Activated T-cell treated with anti-CD3 and anti-CD28 coated beads, Interleukin-2, amount 50 U/mL, for 48 hours (primary cell): ENCODE data around the gene PCDHB15.
"Not testable (repeated sequence)": the region's sequence is repeated elsewhere in the genome, so short reads cannot be mapped to it uniquely, and the experiment has no call there.

Experiments used
- DNase-seq, 2 experiments: peaks; one replicate each; pipeline ENCODE4 v3.0.0-alpha.2; 2020

The PCDHB15 gene

GRCh38 chr5:141245250-141245717 is at the start of gene PCDHB15:
PCDHB15 (plus strand) TSS chr5:141245395; CDS start chr5:141245579, 184 bp downstream.
- DNase-seq, result peak in 1 of 2 experiments; percentile 25

DNA sequence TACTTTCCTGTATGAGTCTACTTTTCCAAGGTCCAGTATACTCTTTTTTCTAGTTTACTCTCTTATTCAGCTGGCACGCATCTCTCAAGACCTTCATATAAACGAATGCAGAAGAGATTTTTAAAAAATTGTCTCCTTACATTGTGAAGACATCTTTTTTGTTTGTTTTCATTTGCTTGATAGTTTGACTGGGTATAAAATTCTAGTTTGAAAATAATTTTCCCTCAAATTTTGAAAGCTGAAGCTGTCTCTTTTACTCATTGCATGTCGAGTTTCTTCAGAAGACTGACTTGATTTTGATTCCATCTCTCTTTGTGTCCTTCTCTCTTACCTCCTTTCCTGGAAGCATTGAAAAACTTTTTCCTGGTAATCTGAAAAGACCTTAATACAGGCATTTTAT is 48.8 kb upstream of the PCDHB15 start:
- no peak for DNase-seq

- no peak for DNase-seq
Measured at GRCh38 chr5:141199359-141200235, 45.6 kb upstream of the PCDHB15 start, which contains the start of gene PCDHB11. PCDHB11 (plus strand) TSS chr5:141199627; CDS start chr5:141199775, 148 bp downstream.

DNA sequence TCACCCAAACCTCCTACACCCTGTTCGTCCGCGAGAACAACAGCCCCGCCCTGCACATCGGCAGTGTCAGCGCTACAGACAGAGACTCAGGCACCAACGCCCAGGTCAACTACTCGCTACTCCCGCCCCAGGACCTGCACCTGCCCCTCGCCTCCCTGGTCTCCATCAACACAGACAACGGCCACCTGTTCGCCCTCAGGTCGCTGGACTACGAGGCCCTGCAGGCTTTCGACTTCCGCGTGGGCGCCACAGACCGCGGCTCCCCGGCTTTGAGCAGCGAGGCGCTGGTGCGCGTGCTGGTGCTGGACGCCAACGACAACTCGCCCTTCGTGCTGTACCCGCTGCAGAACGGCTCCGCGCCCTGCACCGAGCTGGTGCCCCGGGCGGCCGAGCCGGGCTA is 44.1 kb upstream of the PCDHB15 start:
- not testable (repeated sequence) for DNase-seq

DNA sequence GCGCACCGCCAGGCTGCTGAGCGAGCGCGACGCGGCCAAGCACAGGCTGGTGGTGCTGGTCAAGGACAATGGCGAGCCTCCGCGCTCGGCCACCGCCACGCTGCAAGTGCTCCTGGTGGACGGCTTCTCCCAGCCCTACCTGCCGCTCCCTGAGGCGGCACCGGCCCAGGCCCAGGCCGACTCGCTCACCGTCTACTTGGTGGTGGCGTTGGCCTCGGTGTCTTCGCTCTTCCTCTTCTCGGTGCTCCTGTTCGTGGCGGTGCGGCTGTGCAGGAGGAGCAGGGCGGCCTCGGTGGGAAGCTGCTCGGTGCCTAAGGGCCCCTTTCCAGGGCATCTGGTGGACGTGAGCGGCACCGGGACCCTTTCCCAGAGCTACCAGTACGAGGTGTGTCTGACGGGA is 43.5 kb upstream of the PCDHB15 start:
- DNase-seq, result not testable (repeated sequence)

DNA sequence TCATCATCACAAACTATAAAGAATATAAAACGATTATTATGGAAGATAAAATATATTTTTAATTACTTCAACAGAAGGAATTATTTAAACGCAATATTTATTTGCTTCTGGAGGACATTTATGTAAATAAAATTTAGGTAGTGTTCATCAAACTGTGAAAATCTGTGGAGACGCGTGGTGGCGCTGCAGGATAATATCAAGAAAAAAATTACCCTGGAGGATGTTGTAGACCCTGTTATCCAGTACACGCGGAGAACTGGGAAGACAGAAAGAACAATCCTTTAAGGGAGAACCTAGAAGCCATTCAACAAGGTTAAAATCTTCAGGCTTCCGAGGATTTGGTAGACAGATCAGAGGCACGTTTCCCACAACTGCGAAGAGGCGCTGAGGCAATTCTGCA is 36.7 kb upstream of the PCDHB15 start, which contains the start of gene PCDHB12:
PCDHB12 (plus strand) TSS at position 242 of the 400 bp plus-strand sequence. CDS start 189 bp downstream, outside the sequence.
- DNase-seq, result no peak

DNA sequence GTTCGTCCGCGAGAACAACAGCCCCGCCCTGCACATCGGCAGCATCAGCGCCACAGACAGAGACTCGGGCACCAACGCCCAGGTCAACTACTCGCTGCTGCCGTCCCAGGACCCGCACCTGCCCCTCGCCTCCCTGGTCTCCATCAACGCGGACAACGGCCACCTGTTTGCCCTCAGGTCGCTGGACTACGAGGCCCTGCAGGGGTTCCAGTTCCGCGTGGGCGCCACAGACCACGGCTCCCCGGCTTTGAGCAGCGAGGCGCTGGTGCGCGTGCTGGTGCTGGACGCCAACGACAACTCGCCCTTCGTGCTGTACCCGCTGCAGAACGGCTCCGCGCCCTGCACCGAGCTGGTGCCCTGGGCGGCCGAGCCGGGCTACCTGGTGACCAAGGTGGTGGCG is 34.9 kb upstream of the PCDHB15 start:
- not testable (repeated sequence) for DNase-seq

DNA sequence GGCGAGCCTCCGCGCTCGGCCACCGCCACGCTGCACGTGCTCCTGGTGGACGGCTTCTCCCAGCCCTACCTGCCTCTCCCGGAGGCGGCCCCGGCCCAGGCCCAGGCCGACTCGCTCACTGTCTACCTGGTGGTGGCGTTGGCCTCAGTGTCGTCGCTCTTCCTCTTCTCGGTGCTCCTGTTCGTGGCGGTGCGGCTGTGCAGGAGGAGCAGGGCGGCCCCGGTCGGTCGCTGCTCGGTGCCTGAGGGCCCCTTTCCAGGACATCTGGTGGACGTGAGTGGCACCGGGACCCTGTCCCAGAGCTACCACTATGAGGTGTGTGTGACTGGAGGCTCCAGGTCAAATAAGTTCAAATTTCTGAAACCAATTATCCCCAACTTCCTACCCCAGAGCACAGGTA is 34.3 kb upstream of the PCDHB15 start:
- not testable (repeated sequence) for DNase-seq

DNA sequence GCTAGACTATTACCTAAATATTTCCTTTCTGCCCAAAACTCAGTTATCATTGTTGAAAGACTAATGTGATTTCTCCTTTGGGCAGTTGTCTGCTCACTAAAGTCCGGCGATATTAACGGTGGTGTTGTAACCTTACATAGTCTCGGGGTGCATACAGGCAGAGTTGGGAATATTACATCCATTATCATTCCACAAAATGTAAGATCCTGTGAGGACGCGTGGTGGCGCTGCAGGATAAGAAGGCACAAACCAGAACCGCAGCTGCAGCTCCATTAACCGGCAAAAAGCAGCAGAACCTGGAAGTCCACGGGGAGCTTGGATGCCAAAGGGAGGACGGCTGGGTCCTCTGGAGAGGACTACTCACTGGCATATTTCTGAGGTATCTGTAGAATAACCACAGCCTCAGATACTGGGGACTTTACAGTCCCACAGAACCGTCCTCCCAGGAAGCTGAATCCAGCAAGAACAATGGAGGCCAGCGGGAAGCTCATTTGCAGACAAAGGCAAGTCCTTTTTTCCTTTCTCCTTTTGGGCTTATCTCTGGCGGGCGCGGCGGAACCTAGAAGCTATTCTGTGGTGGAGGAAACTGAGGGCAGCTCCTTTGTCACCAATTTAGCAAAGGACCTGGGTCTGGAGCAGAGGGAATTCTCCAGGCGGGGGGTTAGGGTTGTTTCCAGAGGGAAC is 31.4 kb upstream of the PCDHB15 start, which contains the start of gene PCDHB13:
PCDHB13 (plus strand) TSS at position 264 of the 684 bp plus-strand sequence; CDS start at position 469, 205 bp downstream.
- peak in 1 of 2 experiments; percentile 28 for DNase-seq

DNA sequence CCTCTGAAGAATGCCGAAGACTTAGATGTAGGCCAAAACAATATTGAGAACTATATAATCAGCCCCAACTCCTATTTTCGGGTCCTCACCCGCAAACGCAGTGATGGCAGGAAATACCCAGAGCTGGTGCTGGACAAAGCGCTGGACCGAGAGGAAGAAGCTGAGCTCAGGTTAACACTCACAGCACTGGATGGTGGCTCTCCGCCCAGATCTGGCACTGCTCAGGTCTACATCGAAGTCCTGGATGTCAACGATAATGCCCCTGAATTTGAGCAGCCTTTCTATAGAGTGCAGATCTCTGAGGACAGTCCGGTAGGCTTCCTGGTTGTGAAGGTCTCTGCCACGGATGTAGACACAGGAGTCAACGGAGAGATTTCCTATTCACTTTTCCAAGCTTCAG is 30.6 kb upstream of the PCDHB15 start:
- DNase-seq, result not testable (repeated sequence)

- not testable (repeated sequence) for DNase-seq
Measured at GRCh38 chr5:141215504-141215903, 29.7 kb upstream of the PCDHB15 start.

DNA sequence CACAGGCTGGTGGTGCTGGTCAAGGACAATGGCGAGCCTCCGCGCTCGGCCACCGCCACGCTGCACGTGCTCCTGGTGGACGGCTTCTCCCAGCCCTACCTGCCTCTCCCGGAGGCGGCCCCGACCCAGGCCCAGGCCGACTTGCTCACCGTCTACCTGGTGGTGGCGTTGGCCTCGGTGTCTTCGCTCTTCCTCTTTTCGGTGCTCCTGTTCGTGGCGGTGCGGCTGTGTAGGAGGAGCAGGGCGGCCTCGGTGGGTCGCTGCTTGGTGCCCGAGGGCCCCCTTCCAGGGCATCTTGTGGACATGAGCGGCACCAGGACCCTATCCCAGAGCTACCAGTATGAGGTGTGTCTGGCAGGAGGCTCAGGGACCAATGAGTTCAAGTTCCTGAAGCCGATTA is 29.2 kb upstream of the PCDHB15 start:
- DNase-seq, result not testable (repeated sequence)

- DNase-seq, result no peak
Measured at GRCh38 chr5:141223112-141223783, 21.9 kb upstream of the PCDHB15 start, which contains the start of gene PCDHB14. PCDHB14 (plus strand) TSS chr5:141223343; CDS start chr5:141223506, 163 bp downstream.

DNA sequence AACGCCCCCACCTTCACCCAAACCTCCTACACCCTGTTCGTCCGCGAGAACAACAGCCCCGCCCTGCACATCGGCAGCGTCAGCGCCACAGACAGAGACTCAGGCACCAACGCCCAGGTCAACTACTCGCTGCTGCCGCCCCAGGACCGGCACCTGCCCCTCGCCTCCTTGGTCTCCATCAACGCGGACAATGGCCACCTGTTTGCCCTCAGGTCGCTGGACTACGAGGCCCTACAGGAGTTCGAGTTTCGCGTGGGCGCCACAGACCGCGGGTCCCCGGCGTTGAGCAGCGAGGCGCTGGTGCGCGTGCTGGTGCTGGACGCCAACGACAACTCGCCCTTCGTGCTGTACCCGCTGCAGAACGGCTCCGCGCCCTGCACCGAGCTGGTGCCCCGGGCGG is 20.4 kb upstream of the PCDHB15 start:
- DNase-seq, result not testable (repeated sequence)

DNA sequence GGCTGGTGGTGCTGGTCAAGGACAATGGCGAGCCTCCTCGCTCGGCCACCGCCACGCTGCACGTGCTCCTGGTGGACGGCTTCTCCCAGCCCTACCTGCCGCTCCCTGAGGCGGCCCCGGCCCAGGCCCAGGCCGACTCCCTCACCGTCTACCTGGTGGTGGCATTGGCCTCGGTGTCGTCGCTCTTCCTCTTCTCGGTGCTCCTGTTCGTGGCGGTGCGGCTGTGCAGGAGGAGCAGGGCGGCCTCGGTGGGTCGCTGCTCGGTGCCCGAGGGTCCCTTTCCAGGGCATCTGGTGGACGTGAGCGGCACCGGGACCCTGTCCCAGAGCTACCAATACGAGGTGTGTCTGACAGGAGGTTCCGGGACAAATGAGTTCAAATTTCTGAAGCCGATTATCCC is 19.8 kb upstream of the PCDHB15 start:
- DNase-seq, result not testable (repeated sequence)

- no peak for DNase-seq
Measured at GRCh38 chr5:141234109-141234667, 11.0 kb upstream of the PCDHB15 start.

- DNase-seq, result not testable (repeated sequence)
Measured at GRCh38 chr5:141235922-141236321, 9.3 kb upstream of the PCDHB15 start.

DNA sequence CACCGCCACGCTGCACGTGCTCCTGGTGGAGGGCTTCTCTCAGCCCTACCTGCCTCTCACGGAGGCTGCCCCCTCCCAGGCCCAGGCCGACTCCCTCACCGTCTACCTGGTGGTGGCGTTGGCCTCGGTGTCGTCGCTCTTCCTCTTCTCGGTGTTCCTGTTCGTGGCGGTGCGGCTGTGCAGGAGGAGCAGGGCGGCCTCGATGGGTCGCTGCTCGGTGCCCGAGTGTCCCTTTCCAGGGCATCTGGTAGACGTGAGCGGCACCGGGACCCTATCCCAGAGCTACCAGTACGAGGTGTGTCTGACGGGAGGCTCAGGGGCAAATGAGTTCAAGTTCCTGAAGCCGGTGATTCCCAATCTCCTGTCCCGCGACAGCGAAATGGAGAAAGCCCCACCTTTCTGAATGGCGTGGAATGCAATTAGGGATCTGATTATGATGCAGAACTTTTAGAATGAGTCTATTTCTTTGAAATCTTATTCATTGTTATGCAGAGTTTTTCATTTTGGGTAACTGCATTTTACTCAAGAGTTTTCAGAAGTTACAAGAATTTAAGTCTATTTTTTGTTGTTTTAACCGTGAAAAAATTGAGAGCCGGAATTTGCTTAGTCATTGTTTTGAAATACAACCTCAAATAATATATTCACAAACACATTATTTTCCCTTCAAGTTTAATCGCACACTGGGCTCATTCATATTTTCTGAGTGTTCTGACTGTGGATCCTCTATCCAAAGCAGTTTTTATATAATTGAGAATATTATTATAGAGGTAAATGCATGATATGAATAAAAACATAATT is 8.5 kb upstream of the PCDHB15 start:
- no peak for DNase-seq

GRCh38 chr5:141241496-141241895 is 3.7 kb upstream of the PCDHB15 start:
- DNase-seq, result no peak

DNA sequence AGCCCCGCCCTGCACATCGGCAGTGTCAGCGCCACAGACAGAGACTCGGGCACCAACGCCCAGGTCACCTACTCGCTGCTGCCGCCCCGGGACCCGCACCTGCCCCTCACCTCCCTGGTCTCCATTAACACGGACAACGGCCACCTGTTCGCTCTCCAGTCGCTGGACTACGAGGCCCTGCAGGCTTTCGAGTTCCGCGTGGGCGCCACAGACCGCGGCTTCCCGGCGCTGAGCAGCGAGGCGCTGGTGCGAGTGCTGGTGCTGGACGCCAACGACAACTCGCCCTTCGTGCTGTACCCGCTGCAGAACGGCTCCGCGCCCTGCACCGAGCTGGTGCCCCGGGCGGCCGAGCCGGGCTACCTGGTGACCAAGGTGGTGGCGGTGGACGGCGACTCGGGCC is 1.8 kb downstream of the PCDHB15 start:
- not testable (repeated sequence) for DNase-seq

- not testable (repeated sequence) for DNase-seq
Measured at GRCh38 chr5:141247434-141247833, 2.2 kb downstream of the PCDHB15 start.
